Esophagus mucosa (tissue), 1 donor: ENCODE data around the gene BAZ2B. TPM values are rescaled to one million over a fixed set of nuclear protein-coding genes. Genes with fewer than 3 reads are reported as not detected.
A peak's percentile ranks its signal among the peaks of the same experiment; 100 is the strongest.
"Not testable (repeated sequence)": the region's sequence is repeated elsewhere in the genome, so short reads cannot be mapped to it uniquely, and the experiment has no call there.

Experiments used
- ATAC-seq: fragments of 200-7000 bp; cut with Tn5 transposase; one replicate; pipeline ENCODE4 v1.9.1; 2020
- total RNA-seq: library from RNA; stranded (reverse); gene quantifications from one replicate; pipeline ENCODE4 v1.2.4, GENCODE V29; 2023
- donor health status: DM: yes; HTN: yes; CAD: no.

Gene BAZ2B
- total RNA-seq, 1 donor from 2014 or later: 41.4 TPM

GRCh38 chr2:159456500-159457426 is 159.6 kb downstream of the BAZ2B start:
- no peak for ATAC-seq

GRCh38 chr2:159455330-159455918 is 160.9 kb downstream of the BAZ2B start:
- ATAC-seq: no peak

- peak; percentile 65 for ATAC-seq
These were observed 162.2 kb downstream of the BAZ2B start for GRCh38 chr2:159454185-159454584.

GRCh38 chr2:159450180-159450579 is 166.2 kb downstream of the BAZ2B start:
- ATAC-seq: no peak

GRCh38 chr2:159449504-159450124 is 166.7 kb downstream of the BAZ2B start:
- ATAC-seq: no peak

GRCh38 chr2:159446817-159447216 is 169.5 kb downstream of the BAZ2B start:
- ATAC-seq: no peak

- ATAC-seq: no peak
These were observed 170.1 kb downstream of the BAZ2B start for GRCh38 chr2:159446201-159446600.

- ATAC-seq: no peak
These were observed 171.0 kb downstream of the BAZ2B start for GRCh38 chr2:159445307-159445706.

- no peak for ATAC-seq
These were observed 171.6 kb downstream of the BAZ2B start for GRCh38 chr2:159444754-159445153.

- ATAC-seq: no peak
These were observed 174.0 kb downstream of the BAZ2B start for GRCh38 chr2:159442159-159442852.

- no peak for ATAC-seq
These were observed 175.2 kb downstream of the BAZ2B start for GRCh38 chr2:159441182-159441581.

- no peak for ATAC-seq
These were observed 176.9 kb downstream of the BAZ2B start for GRCh38 chr2:159439421-159439820.

GRCh38 chr2:159438720-159439353 is 177.5 kb downstream of the BAZ2B start:
- no peak for ATAC-seq

- ATAC-seq: no peak
These were observed 178.1 kb downstream of the BAZ2B start for GRCh38 chr2:159438284-159438683.

GRCh38 chr2:159432610-159433009 is 183.7 kb downstream of the BAZ2B start:
- ATAC-seq: no peak

GRCh38 chr2:159427048-159427447 is 189.3 kb downstream of the BAZ2B start:
- no peak for ATAC-seq

- ATAC-seq: no peak
These were observed 196.9 kb downstream of the BAZ2B start for GRCh38 chr2:159419403-159419802.

GRCh38 chr2:159411460-159411859 is 204.9 kb downstream of the BAZ2B start:
- no peak for ATAC-seq

GRCh38 chr2:159410276-159410675 is 206.1 kb downstream of the BAZ2B start:
- no peak for ATAC-seq

GRCh38 chr2:159409116-159409800 is 207.1 kb downstream of the BAZ2B start:
- ATAC-seq: no peak

- no peak for ATAC-seq
These were observed 213.6 kb downstream of the BAZ2B start for GRCh38 chr2:159402790-159403189.

GRCh38 chr2:159402160-159402559 is 214.2 kb downstream of the BAZ2B start:
- not testable (repeated sequence) for ATAC-seq
